Endothelial cell of umbilical vein (primary cell): ENCODE measurements around the gene GSE1. TPM values are rescaled to one million over a fixed set of nuclear protein-coding genes. Genes with fewer than 3 reads are reported as not detected.

Experiments
- BruUV-seq: library from RNA; stranded (reverse); fragments of 400-500 nt; replicated peaks from 2 replicates; lab custom pipeline; 2021; lab: Mats Ljungman, UMichigan
- CTCF ChIA-PET: fragments of 300-600, 350-600 bp; sonication (Branson Sonifier 250); formaldehyde crosslinking; loops from one replicate; lab custom pipeline; 2021; ENCODE audit warnings: antibody characterized with exemption, inconsistent platforms; lab: Charles Lee
- POLR2A ChIA-PET: fragments of 300-600, 350-600 bp; sonication (Branson Sonifier 250); formaldehyde crosslinking; loops from one replicate; lab custom pipeline; 2021; ENCODE audit warnings: antibody characterized with exemption, inconsistent platforms; lab: Charles Lee
- DNase-seq: peaks from one replicate; pipeline ENCODE4 v3.0.0-alpha.2; 2011; ENCODE audit warnings: low read depth, low spot score
- FAIRE-seq: peaks from 2 replicates; lab custom pipeline; 2011; peaks lifted over from hg19 to GRCh38; lab: Jason Lieb, UNC
- H2AFZ ChIP-seq: 2 replicates; pipeline ENCODE4 v1.6.0; 2012; ENCODE audit warnings: low read depth, low read length, control low read depth, inconsistent platforms
- H3K27ac ChIP-seq: 2 replicates; pipeline ENCODE4 v1.5.1; 2011; ENCODE audit warnings: low read depth, mild to moderate bottlenecking, control low read depth, low read length, moderate library complexity; ENCODE audit not compliant: insufficient read depth
- H3K27me3 ChIP-seq, 2 experiments: 2 replicates each; pipeline versions ENCODE4 v1.6.0 to v1.6.1; 2011; ENCODE audit warnings: low read length in 2 of 2, mixed read lengths in 1 of 2; ENCODE audit not compliant: control insufficient read depth in 2 of 2, insufficient read depth in 2 of 2
- H3K36me3 ChIP-seq, 2 experiments: 2 replicates in 1 of 2; 3 replicates in 1 of 2; pipeline ENCODE4 v1.5.1; 2011; ENCODE audit warnings: low read length in 2 of 2, mild to moderate bottlenecking in 1 of 2, moderate library complexity in 1 of 2; ENCODE audit not compliant: control insufficient read depth in 2 of 2, insufficient read depth in 2 of 2; ENCODE audit errors: extremely low read depth in 1 of 2
- H3K4me1 ChIP-seq: 3 replicates; pipeline ENCODE4 v1.5.1; 2011; ENCODE audit warnings: mild to moderate bottlenecking, low read length; ENCODE audit not compliant: control insufficient read depth, insufficient read depth; ENCODE audit errors: extremely low read depth
- H3K4me2 ChIP-seq: 2 replicates; pipeline ENCODE4 v1.6.1; 2011; ENCODE audit warnings: low read length, control low read depth, mixed read lengths; ENCODE audit not compliant: insufficient read depth
- H3K4me3 ChIP-seq, 3 experiments: fragments of 200-600 bp in 1 of 3; sonication (generic), shearing (Covaris generic) in 1 of 3; replicated peaks in 1 of 3; 2 replicates each; pipeline ENCODE4 v1.5.1; 2011 to 2016; ENCODE audit warnings: control low read depth in 3 of 3, low read length in 3 of 3, mild to moderate bottlenecking in 2 of 3, inconsistent platforms in 1 of 3, low read depth in 1 of 3, moderate library complexity in 1 of 3; ENCODE audit not compliant: insufficient read depth in 1 of 3
- H3K79me2 ChIP-seq: 2 replicates; pipeline ENCODE4 v1.6.0; 2012; ENCODE audit warnings: low read length, inconsistent platforms; ENCODE audit not compliant: control insufficient read depth, insufficient read depth
- H3K9ac ChIP-seq: replicated peaks from 2 replicates; pipeline ENCODE3; 2011; ENCODE audit warnings: low read length, control low read depth; ENCODE audit not compliant: insufficient read depth; ENCODE audit errors: extremely low read depth
- H3K9me1 ChIP-seq: replicated peaks from 3 replicates; pipeline ENCODE4 v1.6.0; 2011; ENCODE audit warnings: mild to moderate bottlenecking, low read length; ENCODE audit not compliant: control insufficient read depth, insufficient read depth; ENCODE audit errors: extremely low read depth
- H3K9me3 ChIP-seq: replicated peaks from 2 replicates; pipeline ENCODE4 v1.5.1; 2012; ENCODE audit warnings: low read length, inconsistent platforms; ENCODE audit not compliant: control insufficient read depth, insufficient read depth
- H4K20me1 ChIP-seq: replicated peaks from 2 replicates; pipeline ENCODE3; 2011; ENCODE audit warnings: mild to moderate bottlenecking, low read length; ENCODE audit not compliant: control insufficient read depth, insufficient read depth; ENCODE audit errors: extremely low read depth
- FOS ChIP-seq: IDR thresholded peaks from 2 replicates; pipeline ENCODE4 v1.6.1; 2011; ENCODE audit warnings: mild to moderate bottlenecking, low read length, moderate library complexity, borderline replicate concordance; ENCODE audit not compliant: insufficient read depth
- JUN ChIP-seq: IDR thresholded peaks from 2 replicates; pipeline ENCODE4 v1.6.1; 2011; ENCODE audit warnings: borderline replicate concordance, low read depth; ENCODE audit not compliant: insufficient read length, insufficient read depth
- POLR2AphosphoS5 ChIP-seq: IDR thresholded peaks from 2 replicates; pipeline ENCODE4 v1.6.1; 2012; ENCODE audit warnings: low read depth, mild to moderate bottlenecking, control low read depth, low read length, moderate library complexity; ENCODE audit not compliant: insufficient read depth
- dilution Hi-C: fragments of 300-500 bp; cut with MboI; formaldehyde crosslinking; loops from one replicate; pipeline ENCODE4 v1.15.0; 2019; ENCODE audit warnings: low sequenced_read_pairs; ENCODE audit not compliant: extremely low pct_ligation_motif_present
- intact Hi-C: fragments of 100-400 bp; cut with micrococcal nuclease; formaldehyde crosslinking; loops from one replicate; pipeline ENCODE4 v1.10.0; 2022
- polyA plus RNA-seq, 4 experiments: library from polyadenylated mRNA; depleted of rRNA in 3 of 4; stranded (reverse) in 3 of 4; unstranded in 1 of 4; fragments of >200 nt; gene quantifications; 2 replicates each; pipeline versions ENCODE4 v1.2.1 to v1.2.3, GENCODE V29; 2011 to 2012; ENCODE audit warnings: missing spikeins in 1 of 4
- total RNA-seq: library from RNA; stranded (reverse); gene quantifications from 2 replicates; pipeline ENCODE4 v1.2.3, GENCODE V29; 2021
- TF ChIP-seq, protein P1 (sequence below), 2 donors: IDR thresholded peaks; 1 replicate in 1 of 2; 2 replicates in 1 of 2; pipeline ENCODE4 v1.5.1; 2011; ENCODE audit warnings: low read length in 2 of 2, mild to moderate bottlenecking in 2 of 2, moderate library complexity in 2 of 2, control low read depth in 1 of 2, inconsistent platforms in 1 of 2, low read depth in 1 of 2; ENCODE audit not compliant: insufficient read depth in 1 of 2; ENCODE audit errors: extremely low read depth in 1 of 2

Gene GSE1
- total and polyA plus RNA-seq, 2 donors (not counting 3 experiments of a cell fraction or from before 2014, with no cell fraction given), result 4.2 to 18.3 TPM

DNA sequence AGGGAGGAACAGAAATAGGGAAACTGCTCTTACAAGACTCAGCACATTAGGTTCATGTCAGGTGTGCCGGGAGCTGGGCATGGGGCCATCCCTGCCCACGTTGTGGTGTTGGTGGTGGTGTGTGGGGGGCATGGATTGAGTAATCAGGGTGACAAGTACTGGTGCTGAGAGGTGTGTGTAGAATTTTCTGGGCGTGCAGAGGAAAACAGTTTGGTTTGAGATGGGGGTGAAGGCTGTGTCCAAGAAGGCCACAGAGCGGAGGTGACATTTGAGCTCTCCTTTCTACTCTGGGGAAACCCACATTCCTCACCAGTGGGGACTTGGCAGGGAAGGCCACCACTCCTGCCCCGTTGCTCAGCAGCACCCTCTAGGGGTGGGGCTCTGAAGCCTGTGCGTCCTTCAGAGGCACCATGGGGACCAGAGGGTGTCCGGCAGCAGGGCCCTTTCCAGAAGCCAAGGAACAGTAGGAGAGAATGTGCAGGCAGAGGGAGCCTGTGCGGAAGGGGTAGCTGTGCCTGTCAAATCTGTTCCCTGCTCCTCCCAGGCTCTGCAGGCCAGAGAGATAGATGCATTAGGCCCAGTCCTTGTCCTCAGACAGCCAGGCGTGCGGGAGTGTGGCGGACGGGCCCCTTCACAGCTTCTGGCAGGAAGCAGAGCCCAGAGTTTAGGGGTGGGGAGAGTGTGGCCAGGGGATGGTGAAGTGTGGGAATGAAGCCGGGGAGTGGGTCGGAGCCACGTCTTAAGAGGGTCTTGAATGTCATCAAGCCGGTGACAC, 48.7 kb upstream of the GSE1 start:
- Histone ChIP-seq H4K20me1 (peaks cover 3% of the 10 kb centered on the region), H3K36me3 (no peaks in the 10 kb centered on the region), H3K4me2 (no peak overlapping the region), H3K4me1 (peaks cover 14% of the 10 kb centered on the region), H3K27me3 (no peaks in the 10 kb centered on the region), H3K4me3 (no peak overlapping the region), H3K79me2 (no peaks in the 10 kb centered on the region), H3K9me3 (no peaks in the 10 kb centered on the region), H3K9ac (no peak overlapping the region), H3K9me1 (no peaks in the 10 kb centered on the region), H2AFZ (no peak overlapping the region), H3K27ac (no peak overlapping the region)
- TF ChIP-seq JUN, result no peak
- no peak for TF ChIP-seq POLR2AphosphoS5
- TF ChIP-seq, protein P1, sequence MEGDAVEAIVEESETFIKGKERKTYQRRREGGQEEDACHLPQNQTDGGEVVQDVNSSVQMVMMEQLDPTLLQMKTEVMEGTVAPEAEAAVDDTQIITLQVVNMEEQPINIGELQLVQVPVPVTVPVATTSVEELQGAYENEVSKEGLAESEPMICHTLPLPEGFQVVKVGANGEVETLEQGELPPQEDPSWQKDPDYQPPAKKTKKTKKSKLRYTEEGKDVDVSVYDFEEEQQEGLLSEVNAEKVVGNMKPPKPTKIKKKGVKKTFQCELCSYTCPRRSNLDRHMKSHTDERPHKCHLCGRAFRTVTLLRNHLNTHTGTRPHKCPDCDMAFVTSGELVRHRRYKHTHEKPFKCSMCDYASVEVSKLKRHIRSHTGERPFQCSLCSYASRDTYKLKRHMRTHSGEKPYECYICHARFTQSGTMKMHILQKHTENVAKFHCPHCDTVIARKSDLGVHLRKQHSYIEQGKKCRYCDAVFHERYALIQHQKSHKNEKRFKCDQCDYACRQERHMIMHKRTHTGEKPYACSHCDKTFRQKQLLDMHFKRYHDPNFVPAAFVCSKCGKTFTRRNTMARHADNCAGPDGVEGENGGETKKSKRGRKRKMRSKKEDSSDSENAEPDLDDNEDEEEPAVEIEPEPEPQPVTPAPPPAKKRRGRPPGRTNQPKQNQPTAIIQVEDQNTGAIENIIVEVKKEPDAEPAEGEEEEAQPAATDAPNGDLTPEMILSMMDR (IDR thresholded peaks at IDR 0.05; ENCODE audit: extremely low read depth in 1 of 2, insufficient read depth in 1 of 2, low read depth in 1 of 2, low read length in 2 of 2), result peak; percentile 47 to 48
- intact Hi-C loops (no loop called here), dilution Hi-C loops (no loop called here)
- CTCF ChIA-PET, result interaction anchor here (1.2 to 2.2 kb wide), 5 partner anchors 9 to 143 kb away, joined by 3 to 30 read pairs (median 10); no protein-coding TSS in a partner anchor
- no peak for DNase-seq
- BruUV-seq, result no TSS peak
- POLR2A ChIA-PET, result no interaction called here
- FAIRE-seq, result no peak

GRCh38 chr16:85565340-85565739, 47.8 kb upstream of the GSE1 start:
- H3K27ac ChIP-seq, result no peak overlapping the region
- intact Hi-C loops (no loop called here), dilution Hi-C loops (no loop called here)
- no peaks in the 10 kb centered on the region for H3K36me3 ChIP-seq
- CTCF ChIA-PET, result interaction anchor here (1.5 kb wide), 1 partner anchor 10 kb away, joined by 3 read pairs; no protein-coding TSS in a partner anchor
- H4K20me1 ChIP-seq, result peaks cover 3% of the 10 kb centered on the region
- no peak overlapping the region for H3K9ac ChIP-seq
- H3K27me3 ChIP-seq, result no peaks in the 10 kb centered on the region
- no peaks in the 10 kb centered on the region for H3K9me3 ChIP-seq
- H3K4me1 ChIP-seq, result peaks cover 11% of the 10 kb centered on the region
- H3K4me3 ChIP-seq, result no peak overlapping the region
- DNase-seq, result no peak
- POLR2A ChIA-PET, result no interaction called here
- no peak for FAIRE-seq
- no peaks in the 10 kb centered on the region for H3K9me1 ChIP-seq
- H3K4me2 ChIP-seq, result no peak overlapping the region
- no TSS peak for BruUV-seq
- no peaks in the 10 kb centered on the region for H3K79me2 ChIP-seq
- H2AFZ ChIP-seq, result no peak overlapping the region
- TF ChIP-seq FOS, result no peak
